IPS DF 6.9 (cell line): Measurements from ENCODE around the gene TXNRD1.
A peak's percentile ranks its signal among the peaks of the same experiment; 100 is the strongest.

Experiments
- DNase-seq: peaks from one replicate; pipeline ENCODE4 v3.0.0-alpha.2; 2013; ENCODE audit warnings: low read depth, low spot score
- H3K27ac ChIP-seq: one replicate; pipeline ENCODE4 v1.5.1; 2013; ENCODE audit warnings: low read length, control low read depth
- H3K27me3 ChIP-seq: 2 replicates; pipeline ENCODE4 v1.6.1; 2013; ENCODE audit warnings: mild to moderate bottlenecking, low read length; ENCODE audit not compliant: control insufficient read depth, insufficient read depth
- H3K36me3 ChIP-seq: 2 replicates; pipeline ENCODE4 v1.6.1; 2013; ENCODE audit warnings: low read length; ENCODE audit not compliant: control insufficient read depth, insufficient read depth
- H3K4me1 ChIP-seq: 2 replicates; pipeline ENCODE4 v1.6.1; 2013; ENCODE audit warnings: low read length; ENCODE audit not compliant: control insufficient read depth, insufficient read depth
- H3K4me3 ChIP-seq: 2 replicates; pipeline ENCODE4 v1.5.1; 2013; ENCODE audit warnings: mild to moderate bottlenecking, low read length
- H3K9me3 ChIP-seq: 2 replicates; pipeline ENCODE4 v1.6.1; 2013; ENCODE audit warnings: low read length, inconsistent platforms; ENCODE audit not compliant: control insufficient read depth, insufficient read depth
- WGBS: extraction: QIAGEN DNeasy Blood & Tissue Kit; methylation state at CpG from one replicate; pipeline ENCODE4 v1.1.7; 2013; ENCODE audit warnings: mixed read lengths, missing lambda C conversion rate; ENCODE audit not compliant: insufficient read length, insufficient coverage; 5-methylcytosine and 5-hydroxymethylcytosine counted together

TXNRD1 gene

DNA sequence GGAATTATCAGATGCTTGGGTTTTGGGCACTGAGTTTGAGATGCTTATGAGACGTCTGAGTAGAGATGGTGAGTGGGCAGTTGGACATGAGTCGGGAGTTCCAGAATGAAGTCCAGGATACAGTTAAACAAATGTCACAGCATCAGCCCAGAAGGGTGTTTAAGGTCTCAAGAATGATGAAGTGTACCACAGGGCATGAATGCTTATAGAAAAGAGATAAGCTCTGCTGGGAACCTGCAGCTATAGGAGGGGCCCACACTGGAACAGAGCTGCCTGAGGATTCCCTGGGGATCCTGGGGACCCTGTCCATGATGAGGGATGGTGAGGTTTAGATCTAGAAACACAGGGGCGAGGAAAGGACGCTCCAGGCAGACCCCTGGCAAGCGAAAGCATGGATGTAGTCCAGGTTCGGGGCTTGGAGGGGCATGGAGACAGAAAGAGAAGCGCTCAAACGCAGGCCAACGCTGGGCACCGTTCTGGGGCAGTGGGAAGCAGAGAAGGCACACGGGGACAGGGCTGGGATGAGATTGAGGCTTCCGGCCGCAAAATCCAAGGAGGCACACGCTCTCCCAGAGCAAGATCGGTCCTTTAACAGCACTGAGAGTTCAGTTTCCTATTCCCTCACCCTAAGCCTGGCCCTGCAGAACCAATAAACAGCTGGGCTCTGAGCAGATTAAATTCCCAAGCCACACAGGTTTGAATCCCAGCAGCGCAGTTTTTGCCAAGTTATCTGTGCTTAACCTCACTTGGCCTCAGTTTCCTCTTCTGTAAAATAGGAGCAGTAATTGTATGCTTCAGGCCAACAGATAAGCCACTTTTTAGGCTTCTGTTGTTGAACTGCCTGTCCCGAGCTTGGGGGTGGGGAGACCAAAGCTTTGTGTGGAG lies 140.9 kb downstream of the TXNRD1 start:
- Histone ChIP-seq H3K27ac (no peak overlapping the region), H3K36me3 (no peaks in the 10 kb centered on the region), H3K4me1 (no peaks in the 10 kb centered on the region), H3K9me3 (no peaks in the 10 kb centered on the region), H3K27me3 (no peaks in the 10 kb centered on the region), H3K4me3 (no peak overlapping the region)
- WGBS, result no CpG with 5 or more reads among the region's 17 CpGs
- no peak for DNase-seq

DNA sequence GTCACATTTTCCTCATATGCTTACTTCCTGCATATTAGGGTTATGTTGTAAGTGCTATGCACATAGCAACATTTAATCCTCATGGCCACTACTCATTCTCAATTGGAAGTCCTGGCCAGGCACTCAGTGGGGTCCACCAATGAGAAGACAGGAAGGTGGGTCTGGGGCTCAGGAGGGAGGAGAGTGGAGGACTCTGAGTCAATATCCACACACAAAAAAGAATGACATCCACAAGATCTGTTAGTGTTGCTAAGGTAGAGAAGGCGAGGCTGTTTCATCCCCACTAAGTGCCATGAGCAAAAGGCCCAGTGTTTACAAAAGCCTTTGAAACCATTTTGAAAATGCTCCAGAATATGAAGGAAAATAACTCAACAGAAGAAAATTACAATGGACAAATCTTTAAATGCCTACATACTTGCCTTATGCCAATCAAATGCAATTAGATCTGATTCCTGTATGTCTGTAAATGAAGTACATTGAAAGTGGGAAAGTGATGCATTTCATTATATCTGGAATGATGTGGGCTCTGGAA lies 141.9 kb downstream of the TXNRD1 start:
- no peaks in the 10 kb centered on the region for H3K4me1 ChIP-seq
- H3K27me3 ChIP-seq, result no peaks in the 10 kb centered on the region
- WGBS, result no CpG with 5 or more reads among the region's 1 CpG
- H3K36me3 ChIP-seq, result no peaks in the 10 kb centered on the region
- H3K27ac ChIP-seq, result no peak overlapping the region
- DNase-seq, result no peak
- no peak overlapping the region for H3K4me3 ChIP-seq
- no peaks in the 10 kb centered on the region for H3K9me3 ChIP-seq

DNA sequence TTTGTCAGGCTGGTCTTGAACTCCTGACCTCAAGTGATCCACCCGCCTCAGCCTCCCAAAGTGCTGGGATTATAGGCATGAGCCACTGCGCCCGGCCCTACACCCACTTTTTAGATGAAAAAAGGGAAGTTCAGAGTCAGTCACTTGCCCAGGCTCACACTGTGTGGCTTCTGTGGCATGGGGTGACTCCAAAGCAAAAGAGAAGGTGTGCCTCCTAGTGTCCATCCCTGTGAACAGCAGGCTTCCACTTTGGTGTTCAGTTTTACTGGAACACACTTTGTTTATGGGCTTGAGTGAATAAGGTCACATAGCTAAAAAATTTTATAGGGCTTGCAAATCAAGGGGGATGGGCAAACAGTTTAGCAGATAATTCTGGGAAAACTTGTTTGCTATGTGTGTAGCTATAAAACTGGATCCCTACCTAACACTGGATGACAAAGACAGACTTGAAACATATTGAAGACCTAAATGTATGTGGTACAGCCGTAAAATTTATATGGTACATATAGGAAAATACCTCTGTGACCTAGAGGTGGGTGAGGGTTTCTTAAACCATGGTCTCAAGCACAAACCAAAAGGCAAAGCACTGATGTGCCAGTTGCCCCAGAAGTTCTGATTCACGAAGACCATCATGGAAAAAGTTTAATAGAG lies 142.9 kb downstream of the TXNRD1 start:
- no peak overlapping the region for H3K27ac ChIP-seq
- H3K9me3 ChIP-seq, result no peaks in the 10 kb centered on the region
- no peaks in the 10 kb centered on the region for H3K36me3 ChIP-seq
- no peak for DNase-seq
- H3K4me3 ChIP-seq, result no peak overlapping the region
- H3K4me1 ChIP-seq, result no peaks in the 10 kb centered on the region
- no peaks in the 10 kb centered on the region for H3K27me3 ChIP-seq
- no CpG with 5 or more reads among the region's 5 CpGs for WGBS

DNA sequence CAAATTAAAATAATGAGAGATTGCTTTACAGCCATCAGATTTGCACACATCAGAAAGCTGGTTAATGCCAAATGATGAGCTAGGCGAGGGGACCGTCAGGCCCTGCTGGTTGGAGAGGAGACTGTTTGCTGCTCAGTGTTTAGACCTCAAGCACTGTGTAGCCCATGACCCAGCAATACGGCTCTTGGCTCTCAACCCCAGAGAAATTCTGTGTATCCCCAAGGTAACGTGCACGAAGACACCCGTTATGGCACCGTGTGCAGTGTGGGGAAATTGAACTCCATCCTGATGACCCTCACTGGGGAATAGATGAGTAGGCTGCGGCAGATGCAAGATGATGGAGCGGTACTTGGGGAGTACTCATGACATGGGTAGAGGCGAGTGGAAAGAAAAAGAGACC lies 143.6 kb downstream of the TXNRD1 start:
- no peaks in the 10 kb centered on the region for H3K9me3 ChIP-seq
- no peaks in the 10 kb centered on the region for H3K4me1 ChIP-seq
- DNase-seq, result no peak
- no CpG with 5 or more reads among the region's 10 CpGs for WGBS
- H3K36me3 ChIP-seq, result no peaks in the 10 kb centered on the region
- H3K4me3 ChIP-seq, result no peak overlapping the region
- H3K27me3 ChIP-seq, result no peaks in the 10 kb centered on the region
- H3K27ac ChIP-seq, result no peak overlapping the region

DNA sequence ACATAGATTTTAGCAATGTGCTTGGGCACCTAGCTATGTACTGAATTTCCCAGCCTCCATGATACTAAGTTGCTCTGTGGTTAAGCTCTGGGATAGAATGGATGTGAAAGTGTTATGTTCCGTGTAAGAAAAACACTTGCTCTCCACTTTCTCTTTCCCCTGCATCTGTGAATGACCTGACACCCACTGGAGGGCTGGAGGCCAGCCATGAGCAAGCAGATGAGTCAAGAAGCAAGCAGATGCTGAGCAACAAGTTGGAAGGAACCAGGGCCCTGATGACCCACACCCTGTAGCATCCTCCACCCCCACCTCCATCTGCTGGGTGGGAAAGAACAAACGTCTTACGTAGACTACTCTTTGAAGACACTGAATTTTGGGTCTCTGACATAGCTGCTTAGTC lies 144.6 kb downstream of the TXNRD1 start:
- no peak for DNase-seq
- Histone ChIP-seq H3K9me3 (no peaks in the 10 kb centered on the region), H3K27ac (no peak overlapping the region), H3K4me3 (no peak overlapping the region), H3K36me3 (no peaks in the 10 kb centered on the region), H3K4me1 (no peaks in the 10 kb centered on the region), H3K27me3 (no peaks in the 10 kb centered on the region)
- WGBS, result no CpG with 5 or more reads among the region's 3 CpGs

DNA sequence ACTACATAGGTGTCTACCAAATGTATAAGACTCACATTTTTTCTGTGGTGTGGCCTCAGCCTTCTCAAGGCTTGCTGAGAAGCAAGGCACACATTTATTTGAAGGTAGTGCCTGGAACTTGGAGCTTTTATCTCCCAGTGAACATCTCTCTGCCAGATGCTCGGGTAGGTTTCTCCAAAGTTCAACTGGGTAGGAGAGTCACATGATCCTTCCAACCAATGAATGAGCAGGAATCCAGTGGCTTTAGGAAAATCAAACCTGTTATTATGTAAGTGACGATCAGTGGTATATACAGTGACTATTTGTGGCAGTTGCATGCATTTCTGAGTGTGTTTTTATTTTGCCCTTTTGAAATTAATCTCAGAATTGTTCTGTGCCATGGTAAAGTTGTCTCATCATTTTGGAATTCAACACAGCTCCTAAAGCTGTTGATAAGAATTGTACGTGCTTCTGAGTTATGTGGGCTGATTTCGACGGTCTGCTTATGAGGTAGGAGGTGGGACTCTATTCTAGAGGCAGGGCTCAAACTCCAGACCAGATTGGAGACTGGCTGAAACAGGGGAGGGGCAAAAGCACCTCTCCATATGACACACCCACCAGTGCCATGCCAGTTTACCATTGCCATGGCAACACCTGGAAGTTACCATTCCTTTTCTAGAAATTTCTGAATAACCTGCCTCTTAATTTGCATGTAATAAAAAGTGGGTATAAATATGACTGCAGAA lies 145.6 kb downstream of the TXNRD1 start:
- H3K27ac ChIP-seq, result no peak overlapping the region
- H3K36me3 ChIP-seq, result no peaks in the 10 kb centered on the region
- no peaks in the 10 kb centered on the region for H3K27me3 ChIP-seq
- no peak overlapping the region for H3K4me3 ChIP-seq
- WGBS, result no CpG with 5 or more reads among the region's 5 CpGs
- DNase-seq, result no peak
- H3K9me3 ChIP-seq, result no peaks in the 10 kb centered on the region
- H3K4me1 ChIP-seq, result no peaks in the 10 kb centered on the region

DNA sequence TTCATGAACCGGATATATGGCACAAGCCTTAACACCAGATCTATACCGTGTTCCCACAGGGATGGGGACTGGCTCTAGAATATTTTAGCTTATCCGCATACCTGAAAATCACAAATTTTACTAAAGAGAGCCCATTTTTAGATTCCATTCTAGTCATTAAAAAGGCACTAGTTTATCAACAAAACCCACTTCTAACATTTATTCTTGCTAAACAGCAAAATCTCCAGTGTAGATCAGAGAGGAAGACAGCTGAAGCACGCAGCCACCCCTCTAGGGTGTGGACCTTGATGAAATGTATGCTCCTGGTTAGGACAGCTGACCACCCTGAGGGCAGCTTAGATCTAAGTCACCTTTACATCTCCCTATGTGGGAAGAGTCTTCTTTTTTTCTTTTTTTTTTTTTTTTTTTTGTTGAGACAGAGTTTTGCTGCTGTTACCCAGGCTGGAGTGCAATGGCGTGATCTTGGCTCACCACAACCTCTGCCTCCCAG lies 150.4 kb downstream of the TXNRD1 start:
- Histone ChIP-seq H3K27ac (no peak overlapping the region), H3K9me3 (no peaks in the 10 kb centered on the region), H3K4me1 (0 out of 2 replicates have a peak, but pooled peaks cover 2% of the 10 kb centered on the region), H3K36me3 (no peaks in the 10 kb centered on the region), H3K4me3 (no peak overlapping the region), H3K27me3 (no peaks in the 10 kb centered on the region)
- no peak for DNase-seq
- WGBS, result no CpG with 5 or more reads among the region's 5 CpGs

DNA sequence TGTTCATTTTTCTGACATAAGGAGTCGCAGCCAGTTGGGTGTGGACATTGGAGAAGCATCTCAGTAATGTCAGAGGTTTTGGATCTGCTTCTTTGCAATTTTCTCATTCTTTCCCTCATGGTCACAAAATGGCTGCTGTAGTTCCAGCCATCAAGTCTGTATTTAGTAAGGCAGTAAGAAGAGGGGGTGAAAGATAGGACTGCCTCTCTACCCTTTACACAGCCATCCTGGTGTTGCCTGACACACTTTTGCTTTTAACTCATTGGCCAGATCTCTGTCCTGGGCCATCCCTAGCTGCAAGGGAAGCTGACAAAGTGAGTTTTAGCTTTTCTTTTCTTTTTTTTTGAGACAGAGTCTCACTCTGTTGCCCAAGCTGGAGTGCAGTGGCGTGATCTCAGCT lies 154.1 kb downstream of the TXNRD1 start:
- DNase-seq, result no peak

DNA sequence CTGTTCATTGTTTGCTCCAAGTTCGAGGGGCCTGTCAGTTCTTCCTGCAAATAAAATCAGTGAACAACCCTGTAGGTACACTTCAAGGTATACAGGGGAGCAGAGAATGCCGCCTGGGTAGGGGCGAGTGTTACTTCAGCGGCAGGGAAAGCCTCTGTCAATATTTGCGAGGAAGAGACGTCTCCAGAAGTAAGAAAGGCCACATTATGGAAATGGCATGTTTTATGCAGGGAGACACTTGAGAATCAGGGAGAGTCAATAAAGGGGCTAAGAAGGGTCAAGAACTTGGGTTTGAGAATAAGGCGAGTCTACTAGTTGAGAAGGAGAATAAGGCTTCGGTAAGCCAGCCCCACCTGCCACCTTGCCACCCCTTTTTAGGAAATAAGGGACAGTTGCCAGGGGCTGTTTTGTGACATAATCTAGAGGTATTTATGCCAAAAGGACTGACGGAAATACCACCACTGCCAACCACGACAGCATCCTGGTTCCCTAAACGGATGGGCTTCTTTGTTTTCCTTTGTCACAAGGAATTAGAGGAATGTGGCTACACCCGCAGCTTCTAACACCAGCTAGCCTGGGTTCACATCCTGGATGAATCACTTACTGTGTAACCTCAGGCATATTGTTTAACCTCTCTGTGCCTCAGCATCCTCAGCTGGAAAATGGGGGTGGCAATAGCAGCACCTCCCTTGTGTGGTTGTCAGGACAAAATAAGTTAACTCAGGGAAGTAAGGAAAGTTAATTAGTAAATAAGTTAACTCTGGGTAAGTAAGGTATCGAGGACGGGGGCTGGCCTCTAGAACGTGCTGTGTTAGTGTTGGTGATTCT lies 155.7 kb downstream of the TXNRD1 start:
- no peak overlapping the region for H3K4me3 ChIP-seq
- H3K36me3 ChIP-seq, result no peaks in the 10 kb centered on the region
- H3K4me1 ChIP-seq, result 0 out of 2 replicates have a peak, but pooled peaks cover 6% of the 10 kb centered on the region
- H3K9me3 ChIP-seq, result no peaks in the 10 kb centered on the region
- no peaks in the 10 kb centered on the region for H3K27me3 ChIP-seq
- no CpG with 5 or more reads among the region's 15 CpGs for WGBS
- H3K27ac ChIP-seq, result no peak overlapping the region
- DNase-seq, result peak; percentile 66

More for the DNA sequence above, 154.1 kb downstream of the TXNRD1 start:
- Histone ChIP-seq H3K27me3 (no peaks in the 10 kb centered on the region), H3K4me3 (no peak overlapping the region), H3K27ac (no peak overlapping the region), H3K9me3 (no peaks in the 10 kb centered on the region), H3K36me3 (no peaks in the 10 kb centered on the region), H3K4me1 (0 out of 2 replicates have a peak, but pooled peaks cover 5% of the 10 kb centered on the region)
- WGBS, result no CpG with 5 or more reads among the region's 2 CpGs
